GM19239 (cell line): ENCODE data around the gene NCAPH2.
"Not testable (repeated sequence)": the region's sequence is repeated elsewhere in the genome, so short reads cannot be mapped to it uniquely, and the experiment has no call there.

Source experiments
- DNase-seq: peaks from one replicate; pipeline ENCODE4 v3.0.0; 2011; ENCODE audit warnings: low spot score; ENCODE audit not compliant: insufficient read length
- FAIRE-seq: peaks from 2 replicates; lab custom pipeline; 2011; peaks lifted over from hg19 to GRCh38; lab: Jason Lieb, UNC

The NCAPH2 gene

DNA sequence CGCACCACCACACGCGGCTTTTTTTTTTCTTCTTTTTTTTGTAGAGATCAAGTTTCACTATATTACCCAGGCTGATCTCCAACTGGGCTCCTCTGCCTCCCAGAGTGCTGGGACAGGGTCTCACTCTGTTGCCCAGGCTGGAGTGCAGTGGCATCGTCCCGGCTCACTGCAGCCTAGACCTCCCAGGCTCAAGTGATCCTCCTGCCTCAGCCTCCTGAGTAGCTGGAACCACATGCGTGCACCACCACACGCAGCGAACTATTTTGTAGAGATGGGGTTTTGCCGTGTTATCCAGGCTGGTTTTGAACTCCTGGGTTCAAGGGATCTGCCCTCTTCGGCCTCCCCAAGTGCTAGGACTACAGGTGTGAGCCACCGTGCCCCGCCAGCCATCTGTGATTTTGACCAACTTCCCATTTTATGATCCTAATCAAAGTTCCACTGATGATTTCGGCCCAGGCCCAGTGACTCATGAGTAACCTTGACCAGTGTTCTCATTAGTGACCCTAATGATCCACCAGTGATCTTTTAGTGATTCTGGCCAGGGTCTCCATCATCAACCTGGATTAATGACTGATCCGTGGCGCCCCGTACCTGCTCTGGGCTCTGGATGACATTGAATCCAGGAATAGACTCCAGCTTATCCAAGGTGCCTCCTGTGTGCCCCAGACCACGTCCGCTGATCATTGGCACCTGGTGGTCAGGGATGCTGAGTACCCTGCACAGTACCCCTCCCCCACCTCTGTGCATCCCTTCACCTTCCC, 20.1 kb downstream of the NCAPH2 start:
- no peak for DNase-seq
- FAIRE-seq, result peak; percentile 21

DNA sequence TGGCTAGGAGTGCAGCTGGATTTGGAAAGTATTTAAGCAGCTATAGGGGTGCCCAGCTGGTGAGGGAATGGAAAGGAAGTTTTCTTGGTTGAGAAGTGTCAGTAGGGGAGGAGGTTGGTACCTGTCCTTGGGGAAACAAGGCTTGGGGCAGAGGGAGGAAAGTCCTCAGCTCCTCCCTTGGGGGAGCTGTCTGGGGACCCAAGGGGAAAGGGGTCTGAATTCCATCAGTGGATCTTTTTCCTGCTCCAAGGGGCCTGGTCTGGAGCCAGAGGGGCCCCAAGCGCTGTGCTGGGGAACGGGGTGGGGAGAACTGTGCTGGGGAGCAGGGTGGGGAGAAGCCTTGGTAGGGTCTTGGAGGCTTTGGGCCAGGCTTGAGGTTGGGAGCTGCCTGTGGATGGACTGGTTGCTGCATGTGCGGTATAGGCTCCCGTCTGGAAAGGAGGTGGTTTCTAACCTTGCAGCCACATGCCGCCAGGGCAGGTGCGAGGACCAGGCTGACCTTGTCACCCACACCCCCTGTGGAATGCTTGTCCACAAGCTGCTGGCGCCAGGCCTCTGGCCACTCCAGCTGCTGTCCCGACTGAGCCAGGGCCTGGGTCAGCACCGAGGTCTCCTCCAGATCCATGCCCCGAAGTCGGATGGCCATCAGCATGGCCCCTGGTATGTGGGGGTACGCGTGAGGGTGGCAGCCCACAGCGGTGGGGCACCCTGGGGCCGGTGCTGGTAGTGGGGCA, 20.8 kb downstream of the NCAPH2 start:
- DNase-seq (no peak), FAIRE-seq (peak; percentile 86)

DNA sequence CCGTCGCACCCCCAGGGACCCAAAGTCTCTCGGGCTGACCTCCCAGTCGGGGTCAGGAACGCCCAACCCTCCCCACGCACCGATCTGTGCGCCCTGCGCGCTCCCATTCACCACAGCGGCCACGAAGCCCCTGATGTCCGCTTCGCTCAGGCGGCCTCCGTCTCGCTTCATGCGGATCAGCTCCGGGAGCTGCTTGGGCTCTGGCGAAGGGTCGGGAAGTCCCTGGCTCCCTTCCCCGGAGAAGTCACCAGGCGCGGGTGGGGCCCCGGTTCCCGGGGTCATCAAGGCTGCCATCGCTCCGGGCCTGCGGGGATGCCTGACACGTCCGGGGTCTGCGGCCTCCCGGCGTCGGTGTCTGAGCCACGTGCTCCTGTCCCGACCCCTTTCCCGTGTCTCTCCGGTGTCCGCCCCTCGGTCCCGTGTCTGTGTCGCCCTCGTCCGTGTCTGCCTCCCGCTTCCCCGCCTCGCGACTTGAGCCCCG, 21.4 kb downstream of the NCAPH2 start:
- FAIRE-seq (no peak), DNase-seq (no peak)

DNA sequence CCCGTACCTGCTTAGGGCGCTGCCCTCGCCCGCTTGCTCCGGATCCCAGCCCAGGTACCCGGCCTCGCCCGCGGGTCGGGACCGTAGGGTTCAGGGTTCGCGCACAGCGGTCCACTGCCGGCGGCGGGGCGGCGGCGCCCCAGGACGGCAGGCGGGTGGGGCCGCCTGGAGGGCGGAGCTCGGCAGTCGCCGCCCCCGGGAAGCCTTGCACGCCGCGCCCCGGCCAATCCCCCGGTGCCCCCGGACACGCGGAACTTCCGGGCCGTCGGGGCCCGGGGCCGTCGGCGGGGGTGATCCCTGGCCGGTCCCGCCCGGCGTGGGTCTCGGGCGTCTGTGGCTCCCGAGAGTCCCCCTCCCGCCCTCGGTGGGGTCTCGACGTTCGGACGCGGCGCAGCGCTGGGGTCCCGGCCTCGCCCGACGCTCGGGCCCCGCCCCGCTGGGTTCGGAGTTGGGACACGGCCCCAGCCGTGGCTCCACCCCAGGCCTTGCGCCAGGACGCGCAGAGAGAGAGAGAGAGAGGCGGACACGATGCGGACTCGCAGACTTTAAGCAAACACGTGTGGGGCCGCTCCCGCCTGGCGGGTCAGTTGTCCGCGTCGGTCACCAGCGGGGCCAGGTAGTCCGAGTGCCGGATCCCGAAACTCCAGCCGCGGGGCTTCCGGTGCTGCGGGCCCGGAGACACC, 22.0 kb downstream of the NCAPH2 start, which contains the start of gene TYMP:
TYMP (minus strand) TSS at position 116 of the 683 bp plus-strand sequence. CDS start 303 bp downstream, outside the sequence.
- peak; percentile 73 for FAIRE-seq
- DNase-seq, result no peak

DNA sequence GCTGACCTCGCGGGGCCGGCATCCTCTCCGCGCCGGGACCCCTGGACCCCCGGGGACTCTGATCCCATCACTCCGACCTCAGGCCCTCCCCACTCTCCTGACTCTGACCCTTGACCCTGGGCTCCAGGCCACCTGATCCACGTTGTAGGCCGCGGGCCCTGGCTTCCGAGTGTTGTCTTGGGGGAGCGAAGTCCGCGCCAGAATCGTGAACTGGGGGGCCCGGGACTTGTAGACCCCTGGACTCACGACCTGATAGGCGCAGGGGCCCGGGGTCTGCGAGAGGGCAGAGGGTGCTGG, 22.5 kb downstream of the NCAPH2 start:
- DNase-seq, result no peak
- no peak for FAIRE-seq

DNA sequence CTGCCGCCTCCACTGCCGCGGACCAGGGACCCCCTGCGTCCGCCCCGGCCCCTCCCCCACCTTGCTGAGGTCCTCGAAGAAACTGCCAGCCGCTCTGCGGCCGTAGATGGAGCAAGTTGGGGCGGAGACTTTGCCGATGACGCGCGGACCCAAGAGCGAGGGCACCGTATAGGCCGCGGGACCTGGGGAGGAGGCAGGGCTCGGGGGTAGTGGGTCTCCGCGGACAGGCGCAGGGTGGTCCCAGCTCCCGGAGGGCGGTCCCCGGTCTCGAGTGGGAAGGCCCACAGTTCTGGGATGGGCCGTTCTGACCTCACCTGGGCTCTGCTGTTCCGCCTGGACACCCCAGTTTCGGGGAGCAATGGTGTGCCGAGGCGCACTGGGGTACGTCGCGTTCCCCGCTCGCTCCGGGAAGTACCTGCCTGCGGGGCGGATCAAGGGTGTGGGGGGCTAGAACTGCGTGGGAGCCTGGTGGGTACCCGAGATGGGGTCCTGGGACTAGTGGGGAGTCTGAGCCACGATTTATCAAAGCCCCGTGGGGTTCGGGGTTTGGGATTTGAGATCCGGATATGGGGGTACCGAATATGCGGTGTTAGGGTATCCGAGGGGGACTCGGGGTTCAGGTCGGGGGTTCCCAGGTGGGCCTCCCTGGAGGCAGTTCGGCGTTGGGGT, 23.0 kb downstream of the NCAPH2 start:
- FAIRE-seq, result peak; percentile 92
- no peak for DNase-seq

DNA sequence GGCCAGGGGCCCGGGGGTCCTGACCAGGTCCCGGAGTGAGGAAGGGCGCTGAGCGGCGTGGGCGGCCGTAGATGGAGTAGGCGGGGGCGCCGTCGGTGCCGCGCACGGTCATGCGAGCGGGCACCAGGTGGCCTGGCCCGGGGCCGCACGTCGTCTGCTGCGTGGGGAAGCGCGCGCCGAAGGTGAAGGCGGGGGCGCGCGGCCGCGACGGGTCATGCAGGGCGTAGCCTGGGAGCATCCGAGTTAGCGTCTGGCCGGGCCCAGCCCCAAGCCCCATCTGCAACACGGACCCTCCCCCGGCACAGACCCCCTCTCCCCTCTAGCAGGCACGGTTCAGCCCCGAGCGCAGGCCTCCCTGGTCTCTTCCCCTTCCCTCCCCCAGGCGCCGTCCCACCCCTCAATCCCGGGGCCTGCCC, 23.5 kb downstream of the NCAPH2 start:
- peak; percentile 88 for FAIRE-seq
- DNase-seq, result no peak

DNA sequence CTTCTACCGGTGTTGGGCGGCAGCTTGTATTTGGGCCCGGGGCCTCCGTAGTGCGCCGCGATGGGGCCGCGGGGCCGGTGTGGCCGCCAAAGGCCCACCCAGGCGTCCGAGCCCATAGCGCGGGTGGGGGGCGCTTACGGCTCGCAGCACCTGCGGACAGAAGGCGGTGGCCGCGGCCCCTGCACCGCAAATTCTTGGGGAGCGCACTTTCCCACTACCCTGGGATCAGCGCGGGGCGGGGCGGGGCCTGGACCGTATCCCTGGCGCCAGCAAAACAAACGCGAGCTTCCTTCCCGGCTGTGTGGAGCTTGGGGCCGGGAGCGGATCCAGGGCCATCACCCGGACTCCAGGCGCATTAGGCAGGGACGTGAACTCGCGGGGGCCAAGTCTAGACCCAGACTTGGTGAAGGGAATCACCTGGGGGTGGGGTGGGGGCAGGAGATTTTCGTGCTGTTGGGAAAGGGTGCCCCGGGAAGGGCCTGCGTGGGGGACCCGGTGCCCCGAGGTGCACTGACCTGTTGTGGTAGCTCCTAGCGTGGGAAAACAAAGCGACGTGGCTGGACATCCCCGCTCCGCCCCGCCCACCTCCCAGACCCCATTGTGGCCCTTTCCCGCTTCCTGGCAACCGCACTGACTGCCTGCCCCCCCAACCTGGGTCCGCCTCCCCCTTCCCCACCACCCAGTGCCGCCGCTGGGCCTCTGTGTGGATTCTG, 24.1 kb downstream of the NCAPH2 start:
- no peak for DNase-seq
- peak; percentile 54 for FAIRE-seq

DNA sequence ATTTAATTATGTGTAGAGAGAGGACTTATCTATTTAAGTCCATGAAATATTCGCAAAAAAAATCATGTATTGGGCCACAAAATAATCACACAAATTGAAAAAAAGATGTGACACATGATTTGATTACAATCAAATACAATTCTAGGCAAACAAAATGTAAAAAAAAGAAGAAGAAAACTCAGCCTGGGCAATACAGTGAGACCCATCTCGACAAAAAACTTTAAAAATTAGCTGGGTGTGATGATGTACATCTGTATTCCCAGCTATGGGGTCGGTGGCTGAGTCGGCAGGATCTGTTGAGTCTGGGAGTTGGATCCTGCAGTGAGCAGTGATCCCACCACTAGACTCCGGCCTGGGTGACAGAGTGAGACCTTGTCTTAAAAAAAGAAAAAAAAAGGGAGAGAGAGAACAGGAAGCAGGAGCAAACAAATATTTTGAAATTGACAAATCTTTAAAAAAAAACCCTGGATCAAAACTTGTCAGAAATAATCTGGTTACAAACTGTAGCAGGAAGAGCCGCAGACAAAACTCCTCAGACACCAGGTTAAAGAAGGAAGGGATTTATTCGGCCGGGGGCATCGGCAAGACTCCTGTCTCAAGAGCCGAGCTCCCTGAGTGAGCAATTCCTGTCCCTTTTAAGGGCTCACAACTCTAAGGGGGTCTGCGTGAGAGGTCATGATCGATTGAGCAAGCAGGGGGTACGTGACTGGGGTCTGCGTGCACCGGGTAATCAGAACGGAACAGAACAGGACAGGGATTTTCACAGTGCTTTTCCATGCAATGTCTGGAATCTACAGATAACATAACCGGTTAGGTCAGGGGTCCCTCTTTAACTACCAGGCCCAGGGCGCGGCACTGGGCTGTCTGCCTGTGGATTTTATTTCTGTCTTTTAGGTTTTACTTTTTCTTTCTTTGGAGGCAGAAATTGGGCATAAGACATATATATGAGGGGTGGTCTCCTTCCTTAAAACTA, 25.1 kb downstream of the NCAPH2 start:
- FAIRE-seq, result peak; percentile 78
- no peak for DNase-seq

DNA sequence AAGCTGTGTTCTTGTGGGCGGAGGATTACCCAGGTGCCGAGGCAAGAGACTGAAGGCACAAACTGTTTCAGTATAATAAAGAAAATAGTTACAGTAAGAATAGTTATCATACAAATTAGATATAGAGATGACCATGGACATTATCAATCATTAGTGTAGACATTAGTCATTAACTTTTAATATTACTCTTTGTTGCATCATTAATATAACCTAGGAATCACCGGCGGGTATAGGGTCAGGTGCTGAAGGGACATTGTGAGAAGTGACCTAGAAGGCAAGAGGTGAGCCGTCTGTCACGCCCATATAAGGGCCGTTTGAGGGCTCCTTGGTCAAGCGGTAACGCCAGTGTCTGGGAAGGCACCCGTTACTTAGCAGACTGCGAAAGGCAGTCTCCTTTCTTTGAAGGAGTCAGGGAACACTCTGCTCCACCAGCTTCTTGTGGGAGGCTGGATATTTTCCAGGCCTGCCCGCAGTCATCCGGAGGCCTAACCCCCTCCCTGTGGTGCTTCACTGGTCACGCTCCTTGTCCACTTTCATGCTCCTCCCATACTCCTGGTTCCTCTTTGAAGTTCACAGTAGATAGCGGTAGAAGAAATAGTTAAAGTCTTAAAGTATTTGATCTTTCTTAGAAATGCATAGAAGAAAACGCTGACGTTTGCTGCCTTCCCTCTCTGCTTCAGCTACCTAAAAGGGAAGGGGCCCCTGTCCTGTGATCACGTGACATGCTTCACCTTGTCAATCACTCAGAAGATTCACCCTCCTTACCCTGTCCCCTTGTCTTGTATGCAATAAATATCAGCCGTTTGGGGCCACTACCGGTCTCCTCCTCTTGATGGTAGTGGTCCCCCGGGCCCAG, 26.1 kb downstream of the NCAPH2 start:
- peak; percentile 93 for FAIRE-seq

DNA sequence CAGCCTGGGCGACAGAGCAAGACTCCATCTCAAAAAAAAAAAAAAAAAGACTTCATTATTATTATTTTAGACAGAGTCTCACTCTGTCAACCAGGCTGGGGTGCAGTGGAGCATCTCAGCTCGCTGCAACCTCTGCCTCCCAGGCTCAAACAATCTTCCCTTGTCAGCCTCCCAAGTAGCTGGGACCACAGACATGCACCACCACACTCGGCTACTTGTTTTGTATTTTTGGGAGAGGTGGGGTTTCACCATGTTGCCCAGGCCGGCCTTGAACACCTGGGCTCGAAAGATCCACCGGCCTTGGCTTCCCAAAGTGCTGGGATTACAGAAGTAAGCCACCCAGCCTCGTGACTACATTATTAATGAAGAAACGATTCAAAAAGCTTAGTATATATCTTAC, 27.1 kb downstream of the NCAPH2 start:
- DNase-seq, result no peak
- FAIRE-seq, result peak; percentile 39

More for the DNA sequence above, 26.1 kb downstream of the NCAPH2 start:
- DNase-seq, result not testable (repeated sequence)

DNA sequence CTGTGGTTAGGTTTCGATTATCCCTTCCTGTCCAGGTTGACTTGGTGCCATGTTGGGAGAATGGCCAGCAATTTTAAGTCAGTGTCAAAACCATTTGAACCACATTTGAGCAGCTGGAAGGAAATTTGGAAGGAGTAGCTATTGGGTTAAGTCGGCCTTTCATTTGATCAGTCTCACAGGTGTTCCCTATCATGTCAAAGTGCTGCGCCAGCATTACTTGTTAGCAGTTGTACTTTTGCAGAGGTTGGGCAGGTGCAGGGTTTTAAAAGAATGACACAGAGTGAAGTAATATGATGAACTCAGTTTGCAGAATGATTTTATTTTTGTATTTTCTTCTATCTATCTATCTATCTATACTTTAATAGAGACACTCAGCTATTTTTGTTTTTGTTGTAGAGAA, 28.2 kb downstream of the NCAPH2 start:
- FAIRE-seq (no peak), DNase-seq (no peak)

DNA sequence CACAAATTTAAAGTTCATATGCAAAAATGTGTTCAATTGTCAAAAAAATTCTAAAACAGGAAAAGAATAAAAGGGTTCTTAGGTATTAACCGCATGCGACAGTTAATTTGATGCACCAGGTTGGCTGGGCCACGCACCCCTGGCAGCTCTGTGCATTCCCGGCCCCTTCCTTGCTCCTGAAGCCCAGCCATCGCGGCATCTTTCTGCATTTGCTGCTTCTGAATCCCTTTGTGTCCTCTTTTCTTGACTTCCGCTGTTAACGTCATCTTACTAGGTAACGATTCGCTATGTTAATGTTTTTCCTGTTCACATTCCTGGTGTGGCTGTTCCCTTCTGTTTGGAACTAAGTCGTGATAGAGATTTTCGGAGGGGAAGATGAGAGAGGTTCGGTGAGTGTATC, 29.7 kb downstream of the NCAPH2 start:
- FAIRE-seq (no peak), DNase-seq (no peak)

DNA sequence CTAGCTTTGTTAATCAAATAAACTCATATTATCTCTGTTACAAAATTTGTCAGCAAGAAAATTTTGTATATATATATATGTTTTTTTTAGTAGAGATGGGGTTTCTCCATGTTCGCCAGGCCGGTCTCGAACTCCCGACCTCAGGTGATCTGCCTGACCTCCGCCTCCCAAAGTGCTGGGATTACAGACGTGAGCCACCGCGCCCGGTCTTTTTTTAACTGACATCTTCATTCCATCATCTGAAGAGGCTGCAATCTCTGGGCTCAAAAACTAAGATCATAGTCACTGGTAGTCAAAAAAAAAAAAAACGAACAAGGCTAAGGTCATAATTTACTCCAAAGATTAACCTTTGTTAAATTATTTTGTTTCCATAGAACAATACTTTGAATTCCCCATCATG, 32.4 kb downstream of the NCAPH2 start:
- FAIRE-seq (no peak), DNase-seq (no peak)

DNA sequence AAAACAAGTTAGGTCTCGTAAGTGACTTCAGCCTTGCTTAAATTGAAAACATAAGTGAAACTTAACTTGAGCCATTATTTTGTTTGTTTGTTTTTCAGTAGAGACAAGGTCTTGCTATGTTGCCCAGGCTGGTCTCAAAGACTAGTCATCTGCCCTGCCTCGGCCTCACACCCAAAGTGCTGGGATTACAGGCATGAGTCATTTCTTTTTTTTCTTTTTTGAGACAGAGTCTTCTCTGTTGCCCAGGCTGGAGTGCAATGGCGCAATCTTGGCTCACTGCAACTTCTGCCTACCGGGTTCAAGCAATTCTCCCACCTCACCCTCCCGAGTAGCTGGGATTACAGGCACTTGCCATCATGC, 33.6 kb downstream of the NCAPH2 start:
- peak; percentile 99 for FAIRE-seq
- DNase-seq, result not testable (repeated sequence)

DNA sequence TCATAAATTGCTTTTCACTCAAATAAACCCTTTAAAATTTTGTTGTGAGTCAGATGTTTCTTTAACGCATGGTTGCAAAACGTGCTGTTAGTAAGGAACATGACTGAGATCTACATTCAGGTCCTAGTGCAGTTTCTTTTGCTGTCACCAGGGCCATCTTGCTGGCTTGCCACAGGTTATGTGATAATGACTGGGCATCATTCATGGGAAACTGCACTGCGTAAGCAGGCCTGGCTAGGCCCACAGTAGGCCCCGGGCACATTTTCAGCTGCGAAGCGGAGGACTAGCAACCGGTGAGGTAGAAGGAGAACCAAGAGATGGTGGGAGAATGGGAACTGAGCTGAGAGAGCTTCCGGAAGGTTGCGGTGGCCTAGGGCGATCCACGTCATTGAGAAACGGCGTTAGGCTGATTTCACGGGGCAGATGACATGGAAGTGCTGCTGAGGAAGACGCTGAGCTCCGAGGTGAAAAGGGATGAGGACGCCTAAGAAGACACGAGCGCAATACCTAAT, 34.4 kb downstream of the NCAPH2 start:
- FAIRE-seq (no peak), DNase-seq (no peak)

DNA sequence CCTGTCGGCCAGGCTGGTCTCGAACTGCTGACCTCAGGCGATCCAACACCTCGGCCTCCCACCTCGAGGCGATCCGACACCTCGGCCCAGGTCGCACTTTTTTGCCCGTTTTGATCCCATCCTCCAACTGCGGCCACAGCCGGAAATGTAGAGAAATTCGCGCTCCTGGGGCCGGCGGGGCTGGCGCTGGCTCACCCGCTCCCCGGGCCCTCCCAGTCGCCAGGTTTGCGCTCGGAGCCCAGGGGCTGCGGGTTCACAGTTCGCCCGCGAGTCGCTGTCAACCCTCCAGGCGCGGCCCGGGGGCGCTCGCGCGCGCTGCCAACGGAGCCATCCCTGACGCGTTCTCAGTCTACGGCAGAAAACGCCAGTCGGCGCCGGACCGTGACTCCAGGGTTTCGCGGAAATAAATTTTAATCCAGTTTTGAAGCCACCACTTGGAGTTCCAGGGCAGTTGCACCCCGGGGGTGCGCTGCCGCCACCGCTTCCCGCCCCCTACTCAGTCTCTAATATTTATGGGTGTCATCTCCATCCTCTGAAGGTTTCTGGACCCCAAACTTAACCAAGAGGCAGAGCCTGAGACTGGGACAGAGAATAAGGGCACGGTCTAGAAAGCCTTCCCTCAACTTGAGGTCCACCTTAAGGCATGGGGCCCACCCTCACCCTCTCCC, 36.2 kb downstream of the NCAPH2 start:
- FAIRE-seq (peak; percentile 81), DNase-seq (no peak)
